ENCODE measurements around the gene ST6GAL1. TPM values are rescaled to one million over a fixed set of nuclear protein-coding genes. Genes with fewer than 3 reads are reported as not detected.
"Not testable (repeated sequence)": the region's sequence is repeated elsewhere in the genome, so short reads cannot be mapped to it uniquely, and the experiment has no call there.

ST6GAL1 gene
- total RNA-seq, 1 donor from 2014 or later, result 61.8 TPM

DNA sequence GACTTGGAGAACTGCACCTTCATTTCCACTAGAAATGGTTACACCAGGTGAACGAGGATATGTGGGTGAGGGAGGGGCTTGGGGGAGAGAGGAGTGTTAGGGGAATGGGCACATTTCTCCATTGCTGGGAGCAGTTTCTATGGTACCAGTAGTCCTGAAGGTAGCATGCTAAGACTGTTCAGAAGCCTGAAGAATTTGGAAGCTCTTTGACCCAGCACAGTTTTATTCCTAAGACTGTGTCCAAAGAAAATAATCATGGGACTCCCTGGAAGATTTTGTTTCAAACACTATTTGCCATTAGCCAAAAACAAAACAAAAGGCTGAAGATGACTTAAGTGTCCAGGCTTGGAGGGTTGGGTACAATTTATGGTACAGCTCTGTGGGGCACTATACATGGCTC lies 32.1 kb downstream of the ST6GAL1 start:
- DNase-seq (ENCODE audit: low spot score), result no peak
- intact Hi-C loops (cut with DNase I), result no loop called here

DNA sequence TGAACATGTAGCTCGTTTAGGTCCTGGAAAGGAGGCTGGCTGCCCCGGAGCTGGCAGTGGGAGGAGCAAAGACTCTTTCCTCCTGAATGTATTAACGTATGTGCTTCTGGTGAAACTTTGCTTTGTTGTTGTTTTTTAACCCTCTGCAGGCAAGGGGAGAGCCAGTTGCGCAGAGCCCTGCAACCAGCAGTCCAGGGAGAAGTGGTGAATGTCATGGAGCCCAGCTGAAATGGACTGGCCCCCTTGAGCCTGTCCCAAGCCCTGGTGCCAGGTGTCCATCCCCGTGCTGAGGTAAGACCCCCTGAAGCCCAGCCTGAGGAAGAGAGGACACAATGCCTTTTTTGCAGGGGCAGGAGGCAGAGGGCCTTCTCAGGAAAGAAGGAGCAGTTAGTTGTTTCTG lies 33.3 kb downstream of the ST6GAL1 start:
- DNase-seq (ENCODE audit: low spot score), result no peak
- intact Hi-C loops (cut with DNase I), result no loop called here

- DNase-seq (ENCODE audit: low spot score), result no peak
- intact Hi-C loops (cut with DNase I), result no loop called here
Measured at GRCh38 chr3:186964071-186964470, 33.7 kb downstream of the ST6GAL1 start.

DNA sequence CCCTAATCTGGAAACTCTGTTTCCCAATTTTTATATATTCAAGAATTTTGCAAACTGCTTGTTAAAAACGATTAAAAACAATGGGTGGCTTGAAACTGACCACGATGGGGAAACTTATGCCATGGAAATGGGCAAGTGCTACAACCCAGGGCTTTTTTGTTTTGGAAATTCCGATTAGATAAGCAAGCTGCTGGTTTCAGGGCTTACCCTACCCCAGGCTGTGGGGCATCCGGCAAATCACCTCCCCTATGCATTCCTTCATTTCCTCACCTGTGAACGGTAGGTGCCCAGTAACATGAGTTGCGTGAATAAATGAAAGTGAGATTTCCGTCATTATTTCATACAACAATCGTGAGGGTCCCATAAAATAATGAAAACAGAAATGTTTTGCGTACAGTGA lies 34.3 kb downstream of the ST6GAL1 start:
- no peak for DNase-seq (ENCODE audit: low spot score)
- intact Hi-C loops (cut with DNase I), result no loop called here

GRCh38 chr3:186965141-186965879 lies 35.0 kb downstream of the ST6GAL1 start:
- intact Hi-C loops (cut with DNase I), result no loop called here
- DNase-seq (ENCODE audit: low spot score), result no peak

DNA sequence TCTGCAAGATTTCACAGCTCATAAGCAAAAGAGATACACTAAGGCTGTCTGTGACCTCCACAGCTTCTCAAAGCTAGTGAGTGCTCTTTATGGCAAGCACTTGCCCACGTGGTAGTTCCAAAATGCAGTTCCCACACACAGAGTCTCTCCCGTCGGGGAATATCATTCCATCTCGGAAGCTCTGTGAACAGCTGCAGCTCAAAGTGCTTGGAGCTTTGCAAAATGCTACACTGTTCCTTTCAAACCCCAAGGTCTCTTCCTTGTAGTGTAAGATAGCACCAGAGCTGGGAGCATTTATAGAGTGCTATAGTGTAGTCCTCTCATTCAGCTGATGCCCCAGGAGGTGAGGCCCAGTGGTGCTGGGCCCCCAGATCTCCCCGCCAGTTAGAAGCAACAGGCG lies 36.1 kb downstream of the ST6GAL1 start:
- intact Hi-C loops (cut with DNase I), result no loop called here

GRCh38 chr3:186967236-186967635 lies 36.9 kb downstream of the ST6GAL1 start:
- DNase-seq (ENCODE audit: low spot score); intact Hi-C loops (cut with DNase I): not testable (repeated sequence)

More for the DNA sequence above, 36.1 kb downstream of the ST6GAL1 start:
- DNase-seq (ENCODE audit: low spot score), result no peak

- no peak for DNase-seq (ENCODE audit: low spot score)
- intact Hi-C loops (cut with DNase I), result no loop called here
Measured at GRCh38 chr3:186967686-186968085, 37.4 kb downstream of the ST6GAL1 start.

DNA sequence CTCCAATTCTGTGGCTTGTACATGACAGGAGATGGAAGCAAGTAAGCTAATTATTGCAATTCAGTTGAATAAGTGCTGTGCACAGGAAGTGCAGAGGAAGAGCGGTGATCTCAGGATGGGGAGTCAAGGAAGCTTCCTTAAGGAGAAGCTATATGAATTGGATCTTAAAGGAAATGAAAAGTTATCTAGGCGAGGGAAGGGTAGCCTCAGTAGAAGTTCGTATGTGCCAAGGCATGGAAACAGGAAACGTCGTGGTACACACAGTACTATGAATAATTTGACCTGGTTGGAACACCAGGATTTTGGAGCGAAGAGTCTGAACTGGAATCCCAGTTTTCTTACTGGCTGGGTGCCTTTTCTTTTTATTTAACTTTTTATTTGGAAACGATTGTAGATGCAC lies 39.3 kb downstream of the ST6GAL1 start:
- no peak for DNase-seq (ENCODE audit: low spot score)
- intact Hi-C loops (cut with DNase I), result no loop called here

DNA sequence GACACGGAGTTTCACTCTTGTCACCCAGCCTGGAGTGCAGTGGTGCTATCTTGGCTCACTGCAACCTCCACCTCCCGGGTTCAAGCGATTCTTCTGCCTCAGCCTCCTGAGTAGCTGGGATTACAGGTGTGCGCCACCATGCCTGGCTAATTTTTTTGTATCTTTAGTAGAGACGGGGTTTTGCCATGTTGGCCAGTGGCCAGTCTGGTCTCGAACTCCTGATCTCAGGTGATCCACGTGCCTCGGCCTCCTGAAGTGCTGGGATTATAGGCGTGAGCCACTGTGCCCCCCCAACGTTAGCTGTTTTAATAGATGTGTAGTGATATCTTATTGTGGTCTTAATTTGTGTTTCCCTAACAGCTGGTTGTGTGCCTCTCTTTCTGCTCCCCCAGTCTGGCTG lies 40.8 kb downstream of the ST6GAL1 start:
- intact Hi-C loops (cut with DNase I); DNase-seq (ENCODE audit: low spot score): not testable (repeated sequence)

- DNase-seq (ENCODE audit: low spot score), result no peak
- intact Hi-C loops (cut with DNase I), result no loop called here
Measured at GRCh38 chr3:186971578-186971977, 41.3 kb downstream of the ST6GAL1 start.

DNA sequence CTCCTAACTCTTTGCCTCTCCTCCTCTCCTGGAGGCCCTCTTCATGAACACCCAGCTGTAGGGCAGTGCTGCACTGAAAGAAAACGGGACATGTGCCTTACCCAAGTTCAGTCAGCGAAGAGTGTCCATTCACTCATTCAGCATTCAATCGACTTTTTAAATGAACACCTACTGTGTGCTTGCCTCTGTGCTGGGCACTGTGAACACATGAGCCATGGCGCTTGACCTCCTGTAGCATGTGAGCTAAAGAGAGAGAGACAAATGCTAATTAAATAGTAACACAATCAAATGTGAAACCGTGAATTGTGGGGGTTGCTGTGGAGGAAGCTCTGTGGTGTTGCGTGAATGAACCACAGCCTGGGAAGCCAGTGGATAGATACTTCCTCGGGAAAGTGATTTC lies 43.4 kb downstream of the ST6GAL1 start:
- intact Hi-C loops (cut with DNase I), result loop anchor here (2.0 kb wide), 1 partner anchor 43 kb away; the partner anchor contains the start of gene ST6GAL1
- no peak for DNase-seq (ENCODE audit: low spot score)

GRCh38 chr3:186974824-186975313 lies 44.5 kb downstream of the ST6GAL1 start:
- no peak for DNase-seq (ENCODE audit: low spot score)

GRCh38 chr3:186975726-186976125 lies 45.4 kb downstream of the ST6GAL1 start:
- intact Hi-C loops (cut with DNase I), result loop anchor here (2.0 kb wide), 2 partner anchors 27 to 45 kb away; partner anchors contain the start of gene ST6GAL1
- no peak for DNase-seq (ENCODE audit: low spot score)

More at GRCh38 chr3:186974824-186975313, 44.5 kb downstream of the ST6GAL1 start:
- intact Hi-C loops (cut with DNase I), result loop anchor here (2.0 kb wide), 1 partner anchor 44 kb away; the partner anchor contains the start of gene ST6GAL1

GRCh38 chr3:186976837-186977750 lies 46.8 kb downstream of the ST6GAL1 start:
- intact Hi-C loops (cut with DNase I), result loop anchor here (1.0 to 2.0 kb wide), 2 partner anchors 28 to 36 kb away; no protein-coding TSS in a partner anchor
- DNase-seq (ENCODE audit: low spot score), result peak; percentile 82

- intact Hi-C loops (cut with DNase I), result no loop called here
- no peak for DNase-seq (ENCODE audit: low spot score)
Measured at GRCh38 chr3:186978712-186979111, 48.4 kb downstream of the ST6GAL1 start.

DNA sequence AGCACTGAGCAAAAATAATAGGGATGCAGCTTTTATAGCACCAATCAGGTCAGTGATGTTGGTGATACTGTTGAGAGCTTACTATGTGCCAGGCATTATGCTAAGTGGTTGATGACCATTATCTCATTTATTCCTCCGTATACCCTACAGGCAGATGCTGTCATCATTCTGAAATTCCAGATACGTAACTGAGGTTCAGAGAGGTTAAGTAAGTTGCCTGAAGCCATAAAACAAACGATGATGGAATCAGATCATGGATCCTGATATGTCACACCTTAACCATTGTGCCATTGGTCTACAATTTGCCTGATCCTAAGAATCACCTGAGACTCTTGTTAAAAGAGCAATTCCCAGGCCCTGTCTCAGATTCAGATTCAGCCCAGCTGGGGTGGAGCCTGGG lies 49.5 kb downstream of the ST6GAL1 start:
- intact Hi-C loops (cut with DNase I), result no loop called here

DNA sequence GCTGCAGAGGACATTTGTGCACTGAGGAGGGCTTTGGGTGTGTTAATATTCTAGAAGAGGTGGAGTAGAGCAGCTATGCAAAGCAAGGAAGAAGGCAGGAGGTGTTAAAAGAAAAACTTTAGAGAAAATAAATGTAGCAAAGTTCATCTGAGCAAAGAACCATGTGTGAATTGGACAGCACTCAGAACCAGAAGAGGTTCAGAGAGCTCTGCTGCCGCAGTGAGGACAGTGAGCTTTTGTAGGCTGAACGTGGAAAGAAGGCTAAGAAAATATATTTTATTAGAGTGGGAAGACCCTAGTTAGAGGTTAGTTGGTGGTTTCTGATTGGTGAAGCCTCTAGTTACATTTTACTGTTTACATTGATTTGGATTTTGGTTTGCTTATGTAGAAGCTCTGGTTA lies 50.7 kb downstream of the ST6GAL1 start:
- DNase-seq (ENCODE audit: low spot score), result no peak
- intact Hi-C loops (cut with DNase I), result no loop called here

More for the DNA sequence above, 49.5 kb downstream of the ST6GAL1 start:
- no peak for DNase-seq (ENCODE audit: low spot score)

DNA sequence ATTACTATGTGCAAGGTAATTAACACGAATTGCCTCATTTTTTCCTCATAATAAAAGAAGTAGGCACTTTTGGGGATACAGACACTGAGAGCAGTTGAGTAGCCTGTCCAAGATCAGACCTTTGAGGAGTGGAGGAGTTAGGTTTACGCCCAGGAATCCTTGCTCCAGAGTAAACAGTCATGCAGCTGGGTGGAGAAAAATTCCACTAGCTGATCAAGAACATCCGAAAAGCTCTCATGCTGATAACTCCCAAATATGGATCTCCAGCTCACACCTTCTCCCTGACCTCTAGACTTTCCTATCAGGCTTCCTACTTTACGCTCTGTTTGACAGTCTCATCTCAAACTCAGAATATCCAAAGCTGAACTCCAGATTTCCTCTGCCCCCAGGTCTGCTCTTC lies 53.3 kb downstream of the ST6GAL1 start:
- intact Hi-C loops (cut with DNase I), result no loop called here
- DNase-seq (ENCODE audit: low spot score), result no peak

DNA sequence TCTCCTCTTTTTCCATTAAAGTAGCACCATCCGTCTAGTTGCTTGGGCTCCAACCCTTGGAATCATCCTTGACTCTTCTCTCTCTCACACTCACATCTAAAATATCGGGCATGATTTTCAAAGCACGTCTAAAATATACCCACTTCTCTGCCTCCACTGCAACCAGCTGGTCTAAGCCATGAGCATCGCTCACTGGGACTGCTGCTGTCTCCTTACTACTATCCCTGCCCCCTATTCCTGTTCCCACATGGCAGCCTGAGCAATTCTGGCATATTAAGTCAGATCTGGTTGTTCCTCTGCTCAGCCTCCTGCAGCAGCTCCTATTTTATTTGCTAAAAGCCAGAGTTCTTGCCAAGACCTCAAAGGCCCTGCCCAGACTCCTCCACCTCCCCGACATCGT lies 53.7 kb downstream of the ST6GAL1 start:
- intact Hi-C loops (cut with DNase I), result no loop called here
- DNase-seq (ENCODE audit: low spot score), result no peak

Data from cardiac septum (tissue), 1 donor.